T47D (cell line): ENCODE measurements around the gene ATP6V0C.
"Not testable (repeated sequence)": the region's sequence is repeated elsewhere in the genome, so short reads cannot be mapped to it uniquely, and the experiment has no call there.

ENCODE experiments used
- DNase-seq, 2 experiments: peaks; one replicate each; pipeline versions ENCODE4 v3.0.0 to v3.0.0-alpha.2; 2011 to 2012; ENCODE audit warnings: low read depth in 1 of 2, low spot score in 1 of 2
- in situ Hi-C: cut with HindIII; loops from 2 replicates; pipeline ENCODE4 v1.10.0; 2016; ENCODE audit warnings: low sequenced_read_pairs, low pct_unique_long_range_greater_than_20kb

ATP6V0C gene

DNA sequence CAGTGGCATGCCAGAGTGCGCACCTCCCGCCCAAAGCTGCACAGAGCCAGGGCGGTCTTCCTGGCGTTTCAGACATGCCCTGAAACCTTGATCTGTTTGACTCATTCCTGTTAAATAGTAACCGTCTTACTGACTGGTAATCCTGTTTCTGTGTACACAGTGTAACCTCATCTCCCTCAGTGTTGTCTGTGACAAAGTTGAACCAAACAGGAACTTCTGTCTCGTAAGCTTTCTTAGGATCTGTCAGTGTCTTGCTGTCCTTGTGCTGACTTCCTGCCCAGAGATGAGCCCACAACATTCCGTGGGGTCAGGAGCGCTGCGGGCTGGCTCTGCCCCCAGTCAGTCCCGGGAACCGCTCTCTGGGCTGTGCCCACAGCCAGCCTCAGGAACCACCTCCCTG lies 54.8 kb downstream of the ATP6V0C start:
- in situ Hi-C loops, DNase-seq: not testable (repeated sequence)
